ENCODE measurements around the gene ARMC8.

Gene ARMC8

DNA sequence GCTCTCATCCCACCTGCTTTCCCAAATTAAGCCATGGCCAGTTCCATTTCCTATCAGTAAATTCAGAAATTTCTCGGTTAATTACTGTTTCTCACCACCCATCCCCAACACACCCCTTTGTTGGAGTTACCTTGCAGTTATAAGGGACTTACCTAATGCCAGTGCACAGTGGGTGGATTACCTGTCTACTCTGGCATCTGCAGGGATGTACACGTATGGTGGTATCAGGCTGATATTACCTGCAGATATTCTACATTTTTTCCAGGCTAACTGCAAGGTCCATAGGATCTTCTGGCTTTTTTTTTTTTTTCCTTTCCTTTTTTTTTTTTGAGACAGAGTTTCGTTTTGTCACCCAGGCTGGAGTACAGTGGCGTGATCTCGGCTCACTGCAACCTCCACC lies 153.4 kb downstream of the ARMC8 start:
- H3K27me3 ChIP-seq (replicated peaks in 2 of 5; ENCODE audit: control insufficient read depth in 4 of 5, insufficient read depth in 5 of 5, low read length in 4 of 5), result peaks cover 0 to 2% (median 0%) of the 10 kb centered on the region in 5 experiments
- H3K4me3 ChIP-seq (ENCODE audit: control insufficient read depth in 1 of 7, extremely low read depth in 1 of 7, insufficient read depth in 4 of 7, low read depth in 2 of 7, low read length in 6 of 7), result no peak overlapping the region
- POLR2A ChIA-PET, result no interaction called here
- no peak overlapping the region for H3K27ac ChIP-seq (ENCODE audit: insufficient read depth in 1 of 2, low read depth in 1 of 2, low read length in 2 of 2, poor library complexity in 1 of 2, severe bottlenecking in 2 of 2)
- H3K36me3 ChIP-seq (ENCODE audit: control insufficient read depth in 4 of 4, insufficient read depth in 4 of 4, low read length in 3 of 4), result no peaks in the 10 kb centered on the region
- CTCF ChIA-PET, result interaction anchor here (1.3 kb wide), 1 partner anchor 9 kb away, joined by 4 read pairs; no protein-coding TSS in a partner anchor
- no peaks in the 10 kb centered on the region for H3K9me3 ChIP-seq (ENCODE audit: control extremely low read depth in 1 of 5, control insufficient read depth in 4 of 5, insufficient read depth in 2 of 5, low read depth in 1 of 5, low read length in 4 of 5)
- WGBS (ENCODE audit: insufficient coverage), result 100% methylated on average over 2 of the region's 5 CpGs
- no peaks in the 10 kb centered on the region for H3K4me1 ChIP-seq (ENCODE audit: control extremely low read depth in 1 of 4, control insufficient read depth in 4 of 4, insufficient read depth in 4 of 4, low read length in 3 of 4)
- no peak for DNase-seq

DNA sequence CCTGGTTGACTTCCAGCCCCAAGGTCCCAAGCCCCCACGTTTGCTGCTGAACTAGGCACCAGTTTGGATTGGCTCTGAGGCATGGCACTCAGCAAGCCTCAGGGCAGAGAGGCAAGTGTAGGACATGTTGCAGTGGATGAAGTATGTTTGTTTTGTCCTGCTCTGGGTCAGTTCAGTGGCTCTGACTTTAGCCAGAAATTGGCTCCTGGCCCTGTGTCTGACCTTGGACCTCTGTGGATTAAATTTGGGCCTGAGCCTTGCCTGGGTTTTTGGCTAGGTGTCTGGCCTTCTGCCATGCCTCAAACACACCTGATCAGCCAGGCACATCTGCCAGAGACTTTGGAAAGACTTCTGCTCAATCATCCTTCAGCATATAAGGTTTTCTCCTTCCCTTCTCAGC lies 157.7 kb downstream of the ARMC8 start:
- Histone ChIP-seq H3K4me1 (ENCODE audit: control extremely low read depth in 1 of 4, control insufficient read depth in 4 of 4, insufficient read depth in 4 of 4, low read length in 3 of 4) (peaks cover 0 to 10% (median 8%) of the 10 kb centered on the region in 4 experiments), H3K27me3 (replicated peaks in 2 of 5; ENCODE audit: control insufficient read depth in 4 of 5, insufficient read depth in 5 of 5, low read length in 4 of 5) (peaks cover 0 to 14% (median 4%) of the 10 kb centered on the region in 5 experiments), H3K36me3 (ENCODE audit: control insufficient read depth in 4 of 4, insufficient read depth in 4 of 4, low read length in 3 of 4) (no peaks in the 10 kb centered on the region), H3K4me3 (ENCODE audit: control insufficient read depth in 1 of 7, extremely low read depth in 1 of 7, insufficient read depth in 4 of 7, low read depth in 2 of 7, low read length in 6 of 7) (no peak overlapping the region), H3K9me3 (ENCODE audit: control extremely low read depth in 1 of 5, control insufficient read depth in 4 of 5, insufficient read depth in 2 of 5, low read depth in 1 of 5, low read length in 4 of 5) (no peaks in the 10 kb centered on the region), H3K27ac (ENCODE audit: insufficient read depth in 1 of 2, low read depth in 1 of 2, low read length in 2 of 2, poor library complexity in 1 of 2, severe bottlenecking in 2 of 2) (no peak overlapping the region)
- ChIA-PET POLR2A (no interaction called here), CTCF (interaction anchor here (1.2 to 6.8 kb wide), 2 partner anchors 11 to 54 kb away, joined by 4 to 65 read pairs; no protein-coding TSS in a partner anchor)
- no peak for DNase-seq
- WGBS (ENCODE audit: insufficient coverage), result 100% methylated on average over 1 of the region's 1 CpG

Measured in common myeloid progenitor, CD34-positive (primary cell).